ENCODE results near the gene YBX1.

DNA sequence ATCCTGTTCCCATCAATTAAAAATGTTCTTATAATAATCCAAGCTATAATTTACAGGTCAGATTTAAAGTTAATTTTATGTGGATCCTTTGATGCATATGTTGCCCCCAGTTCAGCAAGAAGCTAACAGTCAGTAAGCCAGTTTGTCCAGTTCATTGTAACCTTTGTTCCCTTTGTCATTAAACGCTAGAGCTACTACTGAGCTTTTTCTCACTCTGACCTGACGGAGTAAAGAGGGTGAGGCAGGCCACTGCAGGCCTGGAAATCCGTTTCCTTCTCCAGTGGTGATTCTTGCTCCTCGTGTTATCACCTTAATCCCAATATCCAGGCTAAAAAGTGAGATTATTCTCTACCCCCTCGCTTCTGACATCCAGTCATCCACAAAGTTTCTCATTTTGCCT, 10.2 kb downstream of the YBX1 start:
- TF ChIP-seq, protein P1, sequence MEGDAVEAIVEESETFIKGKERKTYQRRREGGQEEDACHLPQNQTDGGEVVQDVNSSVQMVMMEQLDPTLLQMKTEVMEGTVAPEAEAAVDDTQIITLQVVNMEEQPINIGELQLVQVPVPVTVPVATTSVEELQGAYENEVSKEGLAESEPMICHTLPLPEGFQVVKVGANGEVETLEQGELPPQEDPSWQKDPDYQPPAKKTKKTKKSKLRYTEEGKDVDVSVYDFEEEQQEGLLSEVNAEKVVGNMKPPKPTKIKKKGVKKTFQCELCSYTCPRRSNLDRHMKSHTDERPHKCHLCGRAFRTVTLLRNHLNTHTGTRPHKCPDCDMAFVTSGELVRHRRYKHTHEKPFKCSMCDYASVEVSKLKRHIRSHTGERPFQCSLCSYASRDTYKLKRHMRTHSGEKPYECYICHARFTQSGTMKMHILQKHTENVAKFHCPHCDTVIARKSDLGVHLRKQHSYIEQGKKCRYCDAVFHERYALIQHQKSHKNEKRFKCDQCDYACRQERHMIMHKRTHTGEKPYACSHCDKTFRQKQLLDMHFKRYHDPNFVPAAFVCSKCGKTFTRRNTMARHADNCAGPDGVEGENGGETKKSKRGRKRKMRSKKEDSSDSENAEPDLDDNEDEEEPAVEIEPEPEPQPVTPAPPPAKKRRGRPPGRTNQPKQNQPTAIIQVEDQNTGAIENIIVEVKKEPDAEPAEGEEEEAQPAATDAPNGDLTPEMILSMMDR (IDR thresholded peaks at IDR 0.05), result no peak
- no peak for TF ChIP-seq EP300 (IDR thresholded peaks at IDR 0.05)

Data from tibial nerve (tissue), 4 donors.